MCF 10A (cell line): ENCODE results near the gene TNS3. TPM values are rescaled to one million over a fixed set of nuclear protein-coding genes. Genes with fewer than 3 reads are reported as not detected.
A peak's percentile ranks its signal among the peaks of the same experiment; 100 is the strongest.

ENCODE experiments used
- BruUV-seq: library from RNA; stranded (reverse); fragments of 400-500 nt; replicated peaks from 2 replicates; lab custom pipeline; 2021; lab: Mats Ljungman, UMichigan
- CTCF ChIA-PET: fragments of 300-600 bp; sonication (Branson Sonifier 250); formaldehyde crosslinking; extraction: SDS; loops from one replicate; lab custom pipeline; 2021; ENCODE audit warnings: antibody characterized with exemption, inconsistent platforms; lab: Yijun Ruan, JAX
- POLR2A ChIA-PET: fragments of 300-600, 350-650 bp; sonication (Branson Sonifier 250); formaldehyde crosslinking; extraction: SDS; loops from one replicate; lab custom pipeline; 2020; ENCODE audit warnings: antibody characterized with exemption, inconsistent platforms; lab: Yijun Ruan, JAX
- DNase-seq: peaks from one replicate; pipeline ENCODE4 v3.0.0-alpha.2; 2018; ENCODE audit not compliant: unreplicated experiment
- H3K27ac Mint-ChIP-seq: one replicate; pipeline ENCODE4 v1.8.0; 2022; ENCODE audit warnings: mild to moderate bottlenecking, low read depth, mixed read lengths; ENCODE audit not compliant: unreplicated experiment
- H3K27me3 Mint-ChIP-seq: one replicate; pipeline ENCODE4 v1.8.0; 2022; ENCODE audit warnings: mixed read lengths; ENCODE audit not compliant: insufficient read depth, unreplicated experiment
- H3K36me3 Mint-ChIP-seq: one replicate; pipeline ENCODE4 v1.8.0; 2022; ENCODE audit warnings: mild to moderate bottlenecking, moderate library complexity, mixed read lengths; ENCODE audit not compliant: insufficient read depth, unreplicated experiment
- H3K4me1 Mint-ChIP-seq: one replicate; pipeline ENCODE4 v1.8.0; 2022; ENCODE audit warnings: mixed read lengths; ENCODE audit not compliant: insufficient read depth, unreplicated experiment
- H3K4me3 Mint-ChIP-seq: one replicate; pipeline ENCODE4 v1.8.0; 2022; ENCODE audit warnings: mild to moderate bottlenecking, moderate library complexity, mixed read lengths; ENCODE audit not compliant: unreplicated experiment
- H3K9me3 Mint-ChIP-seq: one replicate; pipeline ENCODE4 v1.8.0; 2022; ENCODE audit warnings: mixed read lengths; ENCODE audit not compliant: unreplicated experiment
- intact Hi-C: fragments of 100-400 bp; cut with micrococcal nuclease; formaldehyde crosslinking; loops from 2 replicates; pipeline ENCODE4 v1.14.1; 2022
- total RNA-seq: library from RNA; stranded (reverse); gene quantifications from 2 replicates; pipeline ENCODE4 v1.2.3, GENCODE V29; 2022
- TF ChIP-seq, protein P1 (sequence below): fragments of 200-600 bp; IDR thresholded peaks from one replicate; pipeline ENCODE4 v1.8.0; 2022; ENCODE audit warnings: antibody characterized with exemption, mild to moderate bottlenecking; ENCODE audit not compliant: unreplicated experiment

TNS3 gene
- total RNA-seq, 1 experiment from 2014 or later: 30.1 TPM

DNA sequence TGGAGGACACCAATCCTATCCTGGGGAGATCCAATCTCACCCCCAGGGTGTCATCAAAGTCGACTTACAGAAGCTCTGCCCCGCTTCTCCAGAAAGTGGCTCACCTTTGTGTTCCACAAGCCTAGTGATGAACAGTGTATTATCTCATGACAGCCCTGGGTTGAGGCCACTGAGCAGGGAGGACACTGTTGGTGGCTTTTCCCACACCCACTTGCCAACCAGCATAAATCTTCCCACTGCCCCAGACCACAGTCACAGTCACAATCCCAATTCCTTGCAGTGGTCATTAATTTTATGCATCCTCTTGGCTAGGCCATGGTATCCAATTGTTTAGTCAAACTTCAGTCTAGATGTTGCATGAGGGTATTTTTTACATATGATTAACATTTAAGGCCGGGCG lies 18.4 kb downstream of the TNS3 start:
- TF ChIP-seq, protein P1, sequence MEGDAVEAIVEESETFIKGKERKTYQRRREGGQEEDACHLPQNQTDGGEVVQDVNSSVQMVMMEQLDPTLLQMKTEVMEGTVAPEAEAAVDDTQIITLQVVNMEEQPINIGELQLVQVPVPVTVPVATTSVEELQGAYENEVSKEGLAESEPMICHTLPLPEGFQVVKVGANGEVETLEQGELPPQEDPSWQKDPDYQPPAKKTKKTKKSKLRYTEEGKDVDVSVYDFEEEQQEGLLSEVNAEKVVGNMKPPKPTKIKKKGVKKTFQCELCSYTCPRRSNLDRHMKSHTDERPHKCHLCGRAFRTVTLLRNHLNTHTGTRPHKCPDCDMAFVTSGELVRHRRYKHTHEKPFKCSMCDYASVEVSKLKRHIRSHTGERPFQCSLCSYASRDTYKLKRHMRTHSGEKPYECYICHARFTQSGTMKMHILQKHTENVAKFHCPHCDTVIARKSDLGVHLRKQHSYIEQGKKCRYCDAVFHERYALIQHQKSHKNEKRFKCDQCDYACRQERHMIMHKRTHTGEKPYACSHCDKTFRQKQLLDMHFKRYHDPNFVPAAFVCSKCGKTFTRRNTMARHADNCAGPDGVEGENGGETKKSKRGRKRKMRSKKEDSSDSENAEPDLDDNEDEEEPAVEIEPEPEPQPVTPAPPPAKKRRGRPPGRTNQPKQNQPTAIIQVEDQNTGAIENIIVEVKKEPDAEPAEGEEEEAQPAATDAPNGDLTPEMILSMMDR: no peak
- POLR2A ChIA-PET: no interaction called here
- H3K27me3 Mint-ChIP-seq: no peaks in the 10 kb centered on the region
- CTCF ChIA-PET: interaction anchor here (0.9 to 1.4 kb wide), 3 partner anchors 8 to 128 kb away, joined by 3 to 5 read pairs (median 4); no protein-coding TSS in a partner anchor
- peaks cover 50% of the 10 kb centered on the region for H3K36me3 Mint-ChIP-seq
- no TSS peak for BruUV-seq
- no peaks in the 10 kb centered on the region for H3K9me3 Mint-ChIP-seq
- no peak overlapping the region for H3K27ac Mint-ChIP-seq
- no peak overlapping the region for H3K4me3 Mint-ChIP-seq
- H3K4me1 Mint-ChIP-seq: no peaks in the 10 kb centered on the region
- no peak for DNase-seq
- intact Hi-C loops: no loop called here

DNA sequence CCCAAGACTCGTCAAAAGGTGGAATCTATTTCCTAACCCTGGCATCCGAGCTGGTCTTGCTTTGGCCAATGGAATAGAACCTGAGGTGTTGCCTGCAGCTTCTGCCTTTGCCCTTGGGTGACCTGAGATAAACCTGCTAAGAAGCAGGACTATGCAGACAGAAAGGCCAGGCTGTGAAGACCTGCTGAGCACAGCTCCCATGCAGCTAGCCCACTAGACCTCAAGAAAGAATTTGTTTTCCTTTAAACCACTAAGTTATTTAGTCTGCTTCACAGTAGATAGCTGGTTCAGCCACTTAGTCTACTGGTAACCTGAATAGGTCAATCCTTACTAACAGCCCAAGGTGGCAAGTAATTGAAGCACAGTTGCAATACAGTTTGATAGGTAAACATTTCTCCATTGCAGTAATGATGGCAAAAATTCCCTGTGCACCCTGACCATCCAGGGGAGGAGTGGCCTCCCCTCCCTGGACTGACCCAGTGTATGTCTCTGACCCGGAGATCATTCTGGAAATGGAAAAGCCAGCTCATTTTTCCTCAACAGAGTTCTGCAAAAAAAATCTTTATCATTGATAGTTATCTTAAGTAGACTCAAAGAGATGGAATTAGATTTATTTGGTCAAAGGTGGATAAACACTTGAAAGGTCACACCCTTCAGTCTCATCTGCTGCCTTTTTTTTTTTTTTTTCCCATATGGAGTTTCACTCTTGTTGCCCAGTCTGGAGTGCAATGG lies 20.0 kb downstream of the TNS3 start:
- ChIA-PET POLR2A (interaction anchor here (0.6 to 1.2 kb wide), 4 partner anchors 9 to 336 kb away, joined by 3 to 5 read pairs (median 4); no protein-coding TSS in a partner anchor), CTCF (interaction anchor here (0.7 to 1.8 kb wide), 3 partner anchors 9 to 296 kb away, joined by 3 to 6 read pairs (median 3); no protein-coding TSS in a partner anchor)
- H3K4me1 Mint-ChIP-seq: peaks cover 13% of the 10 kb centered on the region
- H3K9me3 Mint-ChIP-seq: no peaks in the 10 kb centered on the region
- peaks cover 36% of the 10 kb centered on the region for H3K36me3 Mint-ChIP-seq
- intact Hi-C loops: no loop called here
- TF ChIP-seq, protein P1: no peak
- DNase-seq: no peak
- H3K4me3 Mint-ChIP-seq: no peak overlapping the region
- BruUV-seq: no TSS peak
- H3K27me3 Mint-ChIP-seq: no peaks in the 10 kb centered on the region
- no peak overlapping the region for H3K27ac Mint-ChIP-seq

DNA sequence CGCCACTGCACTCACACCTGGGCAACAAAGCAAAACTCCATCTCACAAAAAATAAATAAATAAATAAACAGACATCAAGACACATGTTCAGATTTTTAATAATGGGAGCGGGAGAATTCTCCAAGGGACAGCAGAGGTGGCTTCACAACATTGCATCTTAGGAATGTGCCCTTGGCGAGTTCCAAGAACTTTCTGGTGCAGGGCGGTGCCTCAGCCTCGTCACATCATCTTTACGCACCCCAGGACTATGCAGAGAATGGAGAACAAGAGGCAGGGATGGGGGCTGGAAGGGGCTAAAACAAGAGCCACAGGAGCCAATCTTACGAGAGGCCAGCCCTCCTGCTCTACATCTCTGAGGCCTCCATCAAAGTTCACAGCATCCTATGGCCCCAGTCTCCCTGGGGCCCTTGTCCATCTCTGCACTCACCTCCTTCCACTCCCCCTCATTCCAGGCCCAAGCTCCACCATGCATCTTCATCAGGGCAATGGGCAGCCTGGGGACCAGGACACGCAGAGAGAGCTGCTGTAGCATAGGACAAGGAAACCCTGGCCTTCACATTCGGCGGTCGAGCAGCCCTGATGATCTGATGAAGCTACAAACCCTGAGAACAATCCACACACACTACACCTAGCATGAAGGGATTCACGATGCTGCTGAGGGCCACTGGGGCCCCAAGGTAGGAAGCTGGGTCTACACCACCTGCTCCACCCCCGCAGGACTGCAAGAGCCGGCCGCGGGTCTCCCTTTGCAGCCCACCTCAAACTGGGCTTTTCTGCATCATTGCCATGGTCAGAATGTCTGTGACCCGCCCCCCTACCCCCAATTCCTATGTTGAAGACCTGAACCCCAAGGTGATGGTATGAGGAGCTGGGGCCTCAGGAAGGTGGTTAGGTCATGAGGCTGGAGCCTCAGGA lies 22.3 kb downstream of the TNS3 start:
- no peak overlapping the region for H3K4me3 Mint-ChIP-seq
- H3K36me3 Mint-ChIP-seq: peaks cover 29% of the 10 kb centered on the region
- H3K9me3 Mint-ChIP-seq: no peaks in the 10 kb centered on the region
- TF ChIP-seq, protein P1: no peak
- BruUV-seq: no TSS peak
- H3K27me3 Mint-ChIP-seq: no peaks in the 10 kb centered on the region
- DNase-seq: no peak
- ChIA-PET POLR2A (no interaction called here), CTCF (interaction anchor here (0.5 to 0.7 kb wide), 2 partner anchors 797 to 1102 kb away, joined by 3 read pairs; no protein-coding TSS in a partner anchor)
- peak overlapping the region; percentile 90 for H3K27ac Mint-ChIP-seq
- peaks cover 20% of the 10 kb centered on the region for H3K4me1 Mint-ChIP-seq
- intact Hi-C loops: no loop called here
